ENCODE measurements around the gene LEFTY1. TPM values are rescaled to one million over a fixed set of nuclear protein-coding genes. Genes with fewer than 3 reads are reported as not detected.

The LEFTY1 gene
- total and polyA plus RNA-seq, 2 of the 13 experiments (the other 11 are each of a cell fraction or from before 2014, with no cell fraction given), result 0.29 to 0.79 TPM

DNA sequence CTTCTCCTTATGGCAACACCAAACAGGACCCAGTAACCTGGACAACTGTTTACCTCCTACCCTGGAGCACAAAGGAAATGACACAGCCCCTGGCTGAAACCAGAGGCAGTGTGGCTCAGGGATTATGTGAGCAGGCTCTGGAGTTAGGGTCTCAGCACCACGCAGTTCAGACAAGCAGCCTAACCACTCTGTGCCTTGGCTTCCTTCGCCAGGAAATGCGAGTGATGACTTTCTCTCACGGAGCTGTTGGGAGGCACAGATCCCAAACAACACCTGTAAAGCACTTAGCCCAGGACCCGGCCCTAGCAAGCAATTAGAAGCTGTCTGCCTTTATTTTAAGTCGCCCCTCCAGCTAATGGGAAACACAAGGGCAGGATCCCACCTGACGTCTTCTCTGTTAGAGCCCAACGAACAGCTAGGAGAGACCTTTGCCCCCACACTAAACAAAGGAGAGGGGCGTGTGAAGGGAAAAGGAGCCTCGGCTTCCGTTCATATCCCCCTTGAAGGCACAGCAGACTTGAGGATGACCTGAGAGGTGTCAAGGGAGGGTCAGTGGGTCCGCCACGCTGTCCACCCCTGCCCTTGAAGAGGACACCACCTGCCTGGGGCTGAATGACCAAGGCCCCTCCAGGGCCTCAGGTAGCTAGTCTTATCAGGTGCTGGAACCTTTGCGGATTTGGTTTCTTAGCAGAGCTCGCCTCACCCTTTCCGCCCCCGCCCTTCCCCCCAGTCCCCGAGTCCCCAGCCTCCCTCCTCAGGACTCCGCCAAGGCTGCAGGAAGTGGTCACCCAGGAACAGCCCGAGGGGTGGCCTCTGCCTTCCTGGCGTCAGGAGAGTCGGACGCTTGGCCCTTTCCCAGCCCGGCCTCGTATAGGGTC is 7.6 kb downstream of the LEFTY1 start (continued):
- TF ChIP-seq ASH2L (IDR thresholded peaks at IDR 0.05; ENCODE audit: insufficient read length, low read depth, low read length) (no peak), NKX3-1 (CRISPR knock-in tag; IDR thresholded peaks at IDR 0.05) (no peak), PAF1 (CRISPR knock-in tag; IDR thresholded peaks at IDR 0.05) (no peak), KMT2A (CRISPR knock-in tag; IDR thresholded peaks at IDR 0.05) (no peak), ZBTB7A (CRISPR knock-in tag; IDR thresholded peaks at IDR 0.05) (no peak), MTA1 (CRISPR knock-in tag; IDR thresholded peaks at IDR 0.05; ENCODE audit: borderline replicate concordance) (no peak), ZNF550 (CRISPR knock-in tag; IDR thresholded peaks at IDR 0.05; ENCODE audit: borderline replicate concordance) (no peak), AGO1 (IDR thresholded peaks at IDR 0.05; ENCODE audit: low read depth, low read length, poor library complexity, severe bottlenecking) (no peak)

DNA sequence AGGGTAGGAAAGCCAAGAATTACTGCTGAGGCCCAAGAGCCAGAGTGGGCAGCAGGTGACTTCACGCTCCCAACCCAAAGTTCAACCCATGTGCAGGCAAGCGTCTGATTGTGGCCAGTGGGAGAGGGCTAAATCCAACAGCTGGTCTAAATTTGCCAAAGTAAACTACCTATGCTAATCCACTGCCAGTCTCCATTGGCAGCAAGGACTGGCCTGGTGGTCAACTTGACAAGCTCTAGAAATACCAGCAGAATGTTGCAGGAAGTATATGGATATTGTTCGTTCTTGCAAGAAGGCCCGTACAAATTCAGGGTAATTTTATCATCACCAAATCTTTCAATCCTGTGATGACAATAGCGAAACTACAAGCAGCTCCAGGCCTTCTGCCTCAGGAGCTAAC is 8.3 kb downstream of the LEFTY1 start:
- CTCF ChIA-PET (ENCODE audit: low intra/inter-chr PET ratio, low total read pairs), result interaction anchor here (1.2 kb wide), 1 partner anchor 406 kb away, joined by 3 read pairs; no protein-coding TSS in a partner anchor
- TF ChIP-seq GABPA (IDR thresholded peaks at IDR 0.05; ENCODE audit: low read depth, low read length) (no peak), GABPA (CRISPR knock-in tag; IDR thresholded peaks at IDR 0.05; ENCODE audit: low read depth) (no peak), NR2F1 (CRISPR knock-in tag; IDR thresholded peaks at IDR 0.05) (no peak)
- TF ChIP-seq, protein P1, sequence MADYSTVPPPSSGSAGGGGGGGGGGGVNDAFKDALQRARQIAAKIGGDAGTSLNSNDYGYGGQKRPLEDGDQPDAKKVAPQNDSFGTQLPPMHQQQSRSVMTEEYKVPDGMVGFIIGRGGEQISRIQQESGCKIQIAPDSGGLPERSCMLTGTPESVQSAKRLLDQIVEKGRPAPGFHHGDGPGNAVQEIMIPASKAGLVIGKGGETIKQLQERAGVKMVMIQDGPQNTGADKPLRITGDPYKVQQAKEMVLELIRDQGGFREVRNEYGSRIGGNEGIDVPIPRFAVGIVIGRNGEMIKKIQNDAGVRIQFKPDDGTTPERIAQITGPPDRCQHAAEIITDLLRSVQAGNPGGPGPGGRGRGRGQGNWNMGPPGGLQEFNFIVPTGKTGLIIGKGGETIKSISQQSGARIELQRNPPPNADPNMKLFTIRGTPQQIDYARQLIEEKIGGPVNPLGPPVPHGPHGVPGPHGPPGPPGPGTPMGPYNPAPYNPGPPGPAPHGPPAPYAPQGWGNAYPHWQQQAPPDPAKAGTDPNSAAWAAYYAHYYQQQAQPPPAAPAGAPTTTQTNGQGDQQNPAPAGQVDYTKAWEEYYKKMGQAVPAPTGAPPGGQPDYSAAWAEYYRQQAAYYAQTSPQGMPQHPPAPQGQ (CRISPR knock-in tag; IDR thresholded peaks at IDR 0.05; ENCODE audit: borderline replicate concordance), result 0 out of 2 replicates have a peak, but pooled peaks have one; percentile 47
- TF ChIP-seq, protein P2, sequence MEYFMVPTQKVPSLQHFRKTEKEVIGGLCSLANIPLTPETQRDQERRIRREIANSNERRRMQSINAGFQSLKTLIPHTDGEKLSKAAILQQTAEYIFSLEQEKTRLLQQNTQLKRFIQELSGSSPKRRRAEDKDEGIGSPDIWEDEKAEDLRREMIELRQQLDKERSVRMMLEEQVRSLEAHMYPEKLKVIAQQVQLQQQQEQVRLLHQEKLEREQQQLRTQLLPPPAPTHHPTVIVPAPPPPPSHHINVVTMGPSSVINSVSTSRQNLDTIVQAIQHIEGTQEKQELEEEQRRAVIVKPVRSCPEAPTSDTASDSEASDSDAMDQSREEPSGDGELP (IDR thresholded peaks at IDR 0.05; ENCODE audit: borderline replicate concordance, low read depth), result peak; percentile 57; the same call in 1 of the 2 replicates
- TF ChIP-seq, protein P3, sequence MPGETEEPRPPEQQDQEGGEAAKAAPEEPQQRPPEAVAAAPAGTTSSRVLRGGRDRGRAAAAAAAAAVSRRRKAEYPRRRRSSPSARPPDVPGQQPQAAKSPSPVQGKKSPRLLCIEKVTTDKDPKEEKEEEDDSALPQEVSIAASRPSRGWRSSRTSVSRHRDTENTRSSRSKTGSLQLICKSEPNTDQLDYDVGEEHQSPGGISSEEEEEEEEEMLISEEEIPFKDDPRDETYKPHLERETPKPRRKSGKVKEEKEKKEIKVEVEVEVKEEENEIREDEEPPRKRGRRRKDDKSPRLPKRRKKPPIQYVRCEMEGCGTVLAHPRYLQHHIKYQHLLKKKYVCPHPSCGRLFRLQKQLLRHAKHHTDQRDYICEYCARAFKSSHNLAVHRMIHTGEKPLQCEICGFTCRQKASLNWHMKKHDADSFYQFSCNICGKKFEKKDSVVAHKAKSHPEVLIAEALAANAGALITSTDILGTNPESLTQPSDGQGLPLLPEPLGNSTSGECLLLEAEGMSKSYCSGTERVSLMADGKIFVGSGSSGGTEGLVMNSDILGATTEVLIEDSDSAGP (CRISPR knock-in tag; IDR thresholded peaks at IDR 0.05; ENCODE audit: borderline replicate concordance), result no peak

More for the DNA sequence above, 8.3 kb downstream of the LEFTY1 start:
- peak overlapping the region; percentile 88 for H3K9ac ChIP-seq (ENCODE audit: insufficient read depth, low read depth, low read length)
- ATAC-seq (no peak), DNase-seq (ENCODE audit: low spot score) (peak; percentile 21), FAIRE-seq (no peak)
- TSS peak; percentile 48 for BruUV-seq (replicated peaks)
- H3K36me3 ChIP-seq (replicated peaks in 1 of 2; ENCODE audit: control insufficient read depth in 1 of 2, insufficient read depth in 2 of 2, low read length in 2 of 2), result peaks cover 0 to 10% of the 10 kb centered on the region in 2 experiments; a peak in 4 of 5 replicates
- in situ Hi-C loops (cut with HindIII; ENCODE audit: extremely low pct_ligation_motif_present, low pct_unique_long_range_greater_than_20kb), result no loop called here
- H3K4me1 ChIP-seq (ENCODE audit: insufficient read depth, low read length), result peaks cover 61% of the 10 kb centered on the region
- H4K20me1 ChIP-seq (ENCODE audit: insufficient read depth, low read length), result peaks cover 20% of the 10 kb centered on the region
- no peaks in the 10 kb centered on the region for H3K9me3 ChIP-seq (ENCODE audit: low read length)
- H2AFZ ChIP-seq (ENCODE audit: low read length), result no peak overlapping the region
- intact Hi-C loops (cut with micrococcal nuclease; ENCODE audit: unreplicated experiment), result loop anchor here (5.0 to 10.0 kb wide), 2 partner anchors 42 to 94 kb away; partner anchors contain the start of gene PYCR2
- POLR2A ChIA-PET, result interaction anchor here (1.1 to 4.6 kb wide), 6 partner anchors 10 to 182 kb away, joined by 3 to 42 read pairs (median 28); partner anchors contain the start of genes EPHX1, H3-3A, LEFTY1 and PYCR2
- H3K79me2 ChIP-seq (ENCODE audit: insufficient read depth, low read length), result peaks cover 37% of the 10 kb centered on the region
- 38% methylated on average over 5 of the region's 5 CpGs for WGBS (ENCODE audit: low lambda C conversion rate)
- H3K27me3 ChIP-seq (ENCODE audit: control insufficient read depth in 1 of 2, insufficient read depth in 2 of 2, low read length in 2 of 2), result no peaks in the 10 kb centered on the region; a peak in 1 of 5 replicates
- peak overlapping the region; percentile 100 for H3K4me2 ChIP-seq (ENCODE audit: low read depth, low read length)
- H3K4me3 ChIP-seq (replicated peaks in 1 of 3; ENCODE audit: insufficient read depth in 1 of 3, low read depth in 2 of 3, low read length in 3 of 3), result peak overlapping the region; percentile 91 to 98 (median 93)
- peak overlapping the region; percentile 80 for H3K27ac ChIP-seq (ENCODE audit: extremely low read length, insufficient read depth, low read length)
